Measurements from ENCODE around the gene ARCN1. TPM values are rescaled to one million over a fixed set of nuclear protein-coding genes. Genes with fewer than 3 reads are reported as not detected.

ARCN1 gene
- total and polyA plus RNA-seq, 2 donors (not counting 3 experiments of a cell fraction or from before 2014, with no cell fraction given), result 172 to 180 TPM

DNA sequence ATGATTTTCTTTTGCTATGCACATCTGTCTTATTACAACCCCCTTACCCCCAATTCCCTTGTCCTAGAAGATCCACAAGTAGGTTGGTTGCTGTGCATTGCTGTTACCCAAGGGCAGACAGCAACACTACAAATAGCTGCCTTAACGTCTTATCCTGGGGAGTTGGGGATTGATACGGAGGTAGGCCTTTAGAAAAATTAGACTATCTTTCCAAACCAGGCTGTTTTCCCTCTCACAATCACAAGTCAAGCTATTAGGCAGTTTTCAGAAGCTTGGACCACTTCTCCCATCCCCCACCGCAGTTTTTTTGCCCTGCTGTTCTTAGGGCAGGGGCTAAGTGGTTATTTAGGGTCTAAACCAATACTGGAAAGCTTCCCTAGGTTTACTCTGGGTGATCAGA is 32.4 kb downstream of the ARCN1 start:
- Histone ChIP-seq H3K4me2 (ENCODE audit: insufficient read depth, low read length) (no peak overlapping the region), H3K9me3 (replicated peaks; ENCODE audit: control insufficient read depth, insufficient read depth, low read length) (no peaks in the 10 kb centered on the region), H3K4me1 (ENCODE audit: control insufficient read depth, extremely low read depth, insufficient read depth, low read length) (peaks cover 10% of the 10 kb centered on the region), H3K9me1 (replicated peaks; ENCODE audit: control insufficient read depth, extremely low read depth, insufficient read depth, low read length) (no peaks in the 10 kb centered on the region), H2AFZ (ENCODE audit: low read depth, low read length) (no peak overlapping the region), H3K27me3 (ENCODE audit: control insufficient read depth in 2 of 2, insufficient read depth in 2 of 2, low read length in 2 of 2) (no peaks in the 10 kb centered on the region), H3K4me3 (replicated peaks in 1 of 3; ENCODE audit: insufficient read depth in 1 of 3, low read depth in 1 of 3, low read length in 3 of 3) (no peak overlapping the region), H4K20me1 (replicated peaks; ENCODE audit: control insufficient read depth, extremely low read depth, insufficient read depth, low read length) (no peaks in the 10 kb centered on the region), H3K79me2 (ENCODE audit: control insufficient read depth, insufficient read depth, low read length) (peaks cover 9% of the 10 kb centered on the region), H3K27ac (ENCODE audit: insufficient read depth, low read depth, low read length) (no peak overlapping the region), H3K9ac (replicated peaks; ENCODE audit: extremely low read depth, insufficient read depth, low read length) (no peak overlapping the region), H3K36me3 (ENCODE audit: control insufficient read depth in 2 of 2, extremely low read depth in 1 of 2, insufficient read depth in 2 of 2, low read length in 2 of 2) (peaks cover 10 to 14% of the 10 kb centered on the region in 2 experiments)
- no peak for FAIRE-seq
- no TSS peak for BruUV-seq (replicated peaks)
- intact Hi-C loops (cut with micrococcal nuclease), result no loop called here
- ChIA-PET CTCF (interaction anchor here (1.2 to 9.3 kb wide), 5 partner anchors 11 to 54 kb away, joined by 3 to 82 read pairs (median 8); no protein-coding TSS in a partner anchor), POLR2A (no interaction called here)
- TF ChIP-seq JUN (IDR thresholded peaks at IDR 0.05; ENCODE audit: borderline replicate concordance, insufficient read depth, insufficient read length, low read depth), result no peak
- TF ChIP-seq, protein P1, sequence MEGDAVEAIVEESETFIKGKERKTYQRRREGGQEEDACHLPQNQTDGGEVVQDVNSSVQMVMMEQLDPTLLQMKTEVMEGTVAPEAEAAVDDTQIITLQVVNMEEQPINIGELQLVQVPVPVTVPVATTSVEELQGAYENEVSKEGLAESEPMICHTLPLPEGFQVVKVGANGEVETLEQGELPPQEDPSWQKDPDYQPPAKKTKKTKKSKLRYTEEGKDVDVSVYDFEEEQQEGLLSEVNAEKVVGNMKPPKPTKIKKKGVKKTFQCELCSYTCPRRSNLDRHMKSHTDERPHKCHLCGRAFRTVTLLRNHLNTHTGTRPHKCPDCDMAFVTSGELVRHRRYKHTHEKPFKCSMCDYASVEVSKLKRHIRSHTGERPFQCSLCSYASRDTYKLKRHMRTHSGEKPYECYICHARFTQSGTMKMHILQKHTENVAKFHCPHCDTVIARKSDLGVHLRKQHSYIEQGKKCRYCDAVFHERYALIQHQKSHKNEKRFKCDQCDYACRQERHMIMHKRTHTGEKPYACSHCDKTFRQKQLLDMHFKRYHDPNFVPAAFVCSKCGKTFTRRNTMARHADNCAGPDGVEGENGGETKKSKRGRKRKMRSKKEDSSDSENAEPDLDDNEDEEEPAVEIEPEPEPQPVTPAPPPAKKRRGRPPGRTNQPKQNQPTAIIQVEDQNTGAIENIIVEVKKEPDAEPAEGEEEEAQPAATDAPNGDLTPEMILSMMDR (IDR thresholded peaks at IDR 0.05; ENCODE audit: extremely low read depth in 1 of 2, insufficient read depth in 1 of 2, low read depth in 1 of 2, low read length in 2 of 2), result no peak
- no peak for TF ChIP-seq POLR2AphosphoS5 (IDR thresholded peaks at IDR 0.05; ENCODE audit: insufficient read depth, low read depth, low read length)
- no peak for TF ChIP-seq GATA2 (IDR thresholded peaks at IDR 0.05; ENCODE audit: insufficient read depth, insufficient read length, low read depth, low read length)
- TF ChIP-seq EZH2 (IDR thresholded peaks at IDR 0.05; ENCODE audit: borderline replicate concordance, low read depth, low read length, severe bottlenecking), result no peak
- TF ChIP-seq, protein P2, sequence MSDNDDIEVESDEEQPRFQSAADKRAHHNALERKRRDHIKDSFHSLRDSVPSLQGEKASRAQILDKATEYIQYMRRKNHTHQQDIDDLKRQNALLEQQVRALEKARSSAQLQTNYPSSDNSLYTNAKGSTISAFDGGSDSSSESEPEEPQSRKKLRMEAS (IDR thresholded peaks at IDR 0.05; ENCODE audit: insufficient read depth, insufficient read length), result no peak
- no peak for TF ChIP-seq FOS (IDR thresholded peaks at IDR 0.05; ENCODE audit: borderline replicate concordance, insufficient read depth, low read length)
- no peak for TF ChIP-seq POLR2A (IDR thresholded peaks at IDR 0.05; ENCODE audit: low read depth, low read length)
- TF ChIP-seq MYC (IDR thresholded peaks at IDR 0.05; ENCODE audit: low read depth, low read length), result no peak
- no peak for DNase-seq (ENCODE audit: low read depth, low spot score)
- dilution Hi-C loops (cut with MboI; ENCODE audit: extremely low pct_ligation_motif_present, low sequenced_read_pairs), result no loop called here

Measured in endothelial cell of umbilical vein (primary cell).